IMR-90 (cell line): Measurements from ENCODE around the gene MPC2. TPM values are rescaled to one million over a fixed set of nuclear protein-coding genes. Genes with fewer than 3 reads are reported as not detected.

ENCODE experiments used
- ATAC-seq: fragments of 200-7000 bp; cut with Tn5 transposase; 2 replicates; pipeline ENCODE4 v1.9.1; 2020; ENCODE audit warnings: low read depth, mild to moderate bottlenecking, moderate library complexity
- BruUV-seq: library from RNA; stranded (reverse); fragments of 400-500 nt; replicated peaks from 2 replicates; lab custom pipeline; 2021; lab: Mats Ljungman, UMichigan
- CTCF ChIA-PET: fragments of 300-600 bp; formaldehyde crosslinking; extraction: SDS; loops from one replicate; lab custom pipeline; 2021; ENCODE audit warnings: antibody characterized with exemption; lab: Yijun Ruan, JAX
- POLR2A ChIA-PET: fragments of 300-600 bp; sonication (Branson Sonifier 250); formaldehyde crosslinking; loops from one replicate; lab custom pipeline; 2022; ENCODE audit warnings: antibody characterized with exemption; ENCODE audit not compliant: unreplicated experiment; lab: Charles Lee
- DNase-seq: peaks from one replicate; pipeline ENCODE4 v3.0.0; 2013
- H2AFZ ChIP-seq: replicated peaks from 2 replicates; pipeline ENCODE3; 2013; ENCODE audit warnings: low read length, mild to moderate bottlenecking; ENCODE audit not compliant: poor library complexity
- H2AK5ac ChIP-seq: 2 replicates; pipeline ENCODE4 v1.6.1; 2013; ENCODE audit warnings: low read depth, low read length, inconsistent platforms
- H2AK9ac ChIP-seq: replicated peaks from 2 replicates; pipeline ENCODE3; 2013; ENCODE audit warnings: mild to moderate bottlenecking, low read depth, low read length, moderate library complexity; ENCODE audit not compliant: poor library complexity
- H2BK120ac ChIP-seq: 2 replicates; pipeline ENCODE4 v1.6.1; 2013; ENCODE audit warnings: low read depth, low read length, inconsistent platforms
- H2BK15ac ChIP-seq: 3 replicates; pipeline ENCODE4 v1.6.1; 2013; ENCODE audit warnings: low read depth, low read length, inconsistent platforms
- H2BK20ac ChIP-seq: 2 replicates; pipeline ENCODE4 v1.6.1; 2013; ENCODE audit warnings: low read depth, mild to moderate bottlenecking, inconsistent platforms, low read length, moderate library complexity
- H2BK5ac ChIP-seq: 2 replicates; pipeline ENCODE4 v1.6.1; 2013; ENCODE audit warnings: mild to moderate bottlenecking, low read depth, low read length, inconsistent platforms; ENCODE audit not compliant: poor library complexity, severe bottlenecking
- H3K14ac ChIP-seq: replicated peaks from 2 replicates; pipeline ENCODE4 v1.6.1; 2013; ENCODE audit warnings: low read depth, low read length, inconsistent platforms
- H3K18ac ChIP-seq: 2 replicates; pipeline ENCODE4 v1.6.1; 2013; ENCODE audit warnings: low read depth, low read length, control low read depth
- H3K23ac ChIP-seq: 2 replicates; pipeline ENCODE4 v1.6.1; 2013; ENCODE audit warnings: low read depth, low read length, inconsistent platforms
- H3K27ac ChIP-seq: 2 replicates; pipeline ENCODE4 v1.5.1; 2013; ENCODE audit warnings: mild to moderate bottlenecking, control low read depth, low read length; ENCODE audit not compliant: insufficient read depth
- H3K27me3 ChIP-seq: 2 replicates; pipeline ENCODE4 v1.6.1; 2013; ENCODE audit warnings: low read length; ENCODE audit not compliant: control insufficient read depth, insufficient read depth
- H3K36me3 ChIP-seq: 2 replicates; pipeline ENCODE4 v1.6.1; 2013; ENCODE audit warnings: low read length, mixed read lengths; ENCODE audit not compliant: control insufficient read depth, insufficient read depth
- H3K4ac ChIP-seq: 2 replicates; pipeline ENCODE4 v1.6.1; 2013; ENCODE audit warnings: low read depth, low read length, inconsistent platforms
- H3K4me1 ChIP-seq: 2 replicates; pipeline ENCODE4 v1.6.1; 2013; ENCODE audit warnings: low read length, mixed read lengths; ENCODE audit not compliant: control insufficient read depth, insufficient read depth
- H3K4me2 ChIP-seq: 2 replicates; pipeline ENCODE4 v1.6.1; 2013; ENCODE audit warnings: low read depth, mild to moderate bottlenecking, control low read depth, low read length, moderate library complexity
- H3K4me3 ChIP-seq: 2 replicates; pipeline ENCODE4 v1.5.1; 2013; ENCODE audit warnings: low read depth, mild to moderate bottlenecking, control low read depth, low read length, moderate library complexity; ENCODE audit not compliant: insufficient read depth
- H3K56ac ChIP-seq: 2 replicates; pipeline ENCODE4 v1.6.1; 2013; ENCODE audit warnings: low read length, inconsistent platforms; ENCODE audit not compliant: insufficient read depth; ENCODE audit errors: extremely low read depth
- H3K79me1 ChIP-seq, 2 experiments: 2 replicates each; pipeline ENCODE4 v1.6.1; 2013; ENCODE audit warnings: low read length in 2 of 2, inconsistent platforms in 1 of 2, low read depth in 1 of 2
- H3K9ac ChIP-seq: 2 replicates; pipeline ENCODE4 v1.6.1; 2013; ENCODE audit warnings: low read depth, low read length, control low read depth
- H3K9me1 ChIP-seq: 2 replicates; pipeline ENCODE4 v1.6.1; 2013; ENCODE audit warnings: low read length, inconsistent platforms; ENCODE audit not compliant: insufficient read depth
- H3K9me3 ChIP-seq: 2 replicates; pipeline ENCODE4 v1.6.1; 2013; ENCODE audit warnings: low read length; ENCODE audit not compliant: control insufficient read depth, insufficient read depth
- H4K20me1 ChIP-seq: 2 replicates; pipeline ENCODE4 v1.6.1; 2013; ENCODE audit warnings: low read length, inconsistent platforms; ENCODE audit not compliant: insufficient read depth
- H4K5ac ChIP-seq: 2 replicates; pipeline ENCODE4 v1.6.1; 2013; ENCODE audit warnings: mild to moderate bottlenecking, low read depth, low read length, control low read depth
- H4K8ac ChIP-seq, 2 experiments: 2 replicates each; pipeline ENCODE4 v1.6.1; 2013; ENCODE audit warnings: low read depth in 2 of 2, low read length in 2 of 2, control low read depth in 1 of 2, inconsistent platforms in 1 of 2
- H4K91ac ChIP-seq: 2 replicates; pipeline ENCODE4 v1.6.1; 2013; ENCODE audit warnings: low read depth, low read length, inconsistent platforms; ENCODE audit not compliant: insufficient read depth
- BHLHE40 ChIP-seq: fragments of 150-350 bp; IDR thresholded peaks from 2 replicates; pipeline ENCODE4 v1.6.1; 2016; ENCODE audit warnings: mild to moderate bottlenecking, low read depth, low read length
- CEBPB ChIP-seq: IDR thresholded peaks from 2 replicates; pipeline ENCODE4 v1.6.1; 2012; ENCODE audit warnings: low read depth, low read length, improper control_type of control experiment
- CHD1 ChIP-seq: IDR thresholded peaks from 2 replicates; pipeline ENCODE4 v1.6.1; 2012; ENCODE audit warnings: low read depth, low read length, improper control_type of control experiment
- CTCF ChIP-seq: conservative IDR thresholded peaks from 2 replicates; pipeline ENCODE4 v1.5.1; 2012; ENCODE audit warnings: mild to moderate bottlenecking, low read depth, low read length, improper control_type of control experiment
- ELK1 ChIP-seq: fragments of 150-350 bp; IDR thresholded peaks from 2 replicates; pipeline ENCODE4 v1.6.1; 2016; ENCODE audit warnings: low read depth, mild to moderate bottlenecking, low read length, moderate library complexity, borderline replicate concordance
- FOS ChIP-seq: fragments of 150-350 bp; IDR thresholded peaks from 2 replicates; pipeline ENCODE4 v1.6.1; 2016; ENCODE audit warnings: low read depth, low read length
- MAFK ChIP-seq: IDR thresholded peaks from 2 replicates; pipeline ENCODE4 v1.6.1; 2012; ENCODE audit warnings: low read depth, low read length, improper control_type of control experiment
- MAZ ChIP-seq: IDR thresholded peaks from 2 replicates; pipeline ENCODE4 v1.6.1; 2012; ENCODE audit warnings: low read depth, mild to moderate bottlenecking, low read length, improper control_type of control experiment, moderate library complexity, borderline replicate concordance
- MXI1 ChIP-seq: IDR thresholded peaks from 2 replicates; pipeline ENCODE4 v1.6.1; 2012; ENCODE audit warnings: low read depth, mild to moderate bottlenecking, low read length, moderate library complexity, borderline replicate concordance
- NFE2L2 ChIP-seq: fragments of 150-350 bp; IDR thresholded peaks from 2 replicates; pipeline ENCODE4 v1.6.1; 2016; ENCODE audit warnings: low read depth, mild to moderate bottlenecking, low read length
- POLR2A ChIP-seq: IDR thresholded peaks from 2 replicates; pipeline ENCODE4 v1.6.1; 2012; ENCODE audit warnings: mild to moderate bottlenecking, low read depth, low read length
- RAD21 ChIP-seq: IDR thresholded peaks from 2 replicates; pipeline ENCODE4 v1.6.1; 2012; ENCODE audit warnings: low read length, improper control_type of control experiment
- RCOR1 ChIP-seq: IDR thresholded peaks from 2 replicates; pipeline ENCODE4 v1.6.1; 2012; ENCODE audit warnings: mild to moderate bottlenecking, low read length, improper control_type of control experiment; ENCODE audit not compliant: insufficient replicate concordance
- RFX5 ChIP-seq: IDR thresholded peaks from 2 replicates; pipeline ENCODE4 v1.8.0; 2012; ENCODE audit warnings: low read depth, mild to moderate bottlenecking, low read length, moderate library complexity
- SMC3 ChIP-seq: fragments of 150-350 bp; IDR thresholded peaks from 2 replicates; pipeline ENCODE4 v1.6.1; 2016; ENCODE audit warnings: low read depth, mild to moderate bottlenecking, antibody characterized with exemption, low read length, moderate library complexity
- USF2 ChIP-seq: fragments of 150-350 bp; IDR thresholded peaks from 2 replicates; pipeline ENCODE4 v1.6.1; 2017; ENCODE audit warnings: mild to moderate bottlenecking, antibody characterized with exemption, low read length, low read depth
- WGBS, 2 experiments: methylation state at CpG; one replicate each; pipeline versions ENCODE4 v1.1.5 to v1.1.7; 2013; ENCODE audit warnings: missing lambda C conversion rate in 2 of 2; ENCODE audit not compliant: insufficient read length in 1 of 2; ENCODE audit errors: extremely low coverage in 2 of 2; 5-methylcytosine and 5-hydroxymethylcytosine counted together
- dilution Hi-C: fragments of 300-500 bp; cut with HindIII; formaldehyde crosslinking; loops from one replicate; pipeline ENCODE4 v1.14.3; 2018; ENCODE audit warnings: low sequenced_read_pairs; ENCODE audit not compliant: unreplicated experiment
- in situ Hi-C: fragments of 300-500 bp; cut with MboI; formaldehyde crosslinking; loops from 3 replicates; pipeline ENCODE4 v1.14.3; 2019; ENCODE audit warnings: low sequenced_read_pairs, inconsistent platforms, mixed read lengths
- intact Hi-C: fragments of 100-400 bp; cut with micrococcal nuclease; formaldehyde crosslinking; loops from 2 replicates; pipeline ENCODE4 v1.10.0; 2022
- polyA plus RNA-seq, 3 experiments: library from polyadenylated mRNA; depleted of rRNA; stranded (reverse); fragments of >200 nt; gene quantifications; 2 replicates each; pipeline ENCODE4 v1.2.3, GENCODE V29; 2012; ENCODE audit warnings: low replicate concordance in 1 of 3
- total RNA-seq: library from RNA; depleted of rRNA; stranded (reverse); fragments of >200 nt; gene quantifications from 2 replicates; pipeline ENCODE4 v1.2.3, GENCODE V29; 2012

Gene MPC2
- total and polyA plus RNA-seq, 2 of the 4 experiments (the other 2 are of a cell fraction), result 35.0 to 42.9 TPM

GRCh38 chr1:167898578-167899222 lies 38.2 kb downstream of the MPC2 start:
- H2AFZ ChIP-seq, result no peak overlapping the region
- ATAC-seq (no peak), DNase-seq (no peak)
- intact Hi-C loops (no loop called here), dilution Hi-C loops (no loop called here), in situ Hi-C loops (no loop called here)
- 100% methylated on average over 4 of the region's 9 CpGs; no CpG with 5 or more reads in 1 of the 2 experiments for WGBS, 2 experiments
- no peak overlapping the region for H3K56ac ChIP-seq
- no peaks in the 10 kb centered on the region for H3K27me3 ChIP-seq
- H3K9me1 ChIP-seq, result peaks cover 5% of the 10 kb centered on the region
- H3K23ac ChIP-seq, result no peak overlapping the region
- POLR2A ChIA-PET, result no interaction called here
- no peak overlapping the region for H3K4me3 ChIP-seq
- no peak overlapping the region for H4K5ac ChIP-seq
- no peak overlapping the region for H3K4me2 ChIP-seq
- no peak overlapping the region for H2BK15ac ChIP-seq
- no peaks in the 10 kb centered on the region for H4K20me1 ChIP-seq
- no peak for TF ChIP-seq RAD21
- no peak for TF ChIP-seq MAFK
- TF ChIP-seq FOS, result no peak
- no peak for TF ChIP-seq RCOR1
- no peak for TF ChIP-seq SMC3
- no peak for TF ChIP-seq POLR2A
- TF ChIP-seq ELK1, result no peak
- no peak for TF ChIP-seq CEBPB
- no peak for TF ChIP-seq BHLHE40
- no peak for TF ChIP-seq MXI1
- no peak for TF ChIP-seq MAZ
- TF ChIP-seq USF2, result no peak
- no peak for TF ChIP-seq CHD1
- no peak for TF ChIP-seq NFE2L2
- TF ChIP-seq RFX5, result no peak
- TF ChIP-seq CTCF, result no peak
- H2BK20ac ChIP-seq, result no peak overlapping the region
- BruUV-seq, result no TSS peak
- no peak overlapping the region for H2BK5ac ChIP-seq
- no peak overlapping the region for H3K18ac ChIP-seq
- H3K79me1 ChIP-seq, result no peaks in the 10 kb centered on the region
- CTCF ChIA-PET, result no interaction called here
- no peak overlapping the region for H3K4ac ChIP-seq
- H2AK9ac ChIP-seq, result peak overlapping the region; percentile 56
- H2AK5ac ChIP-seq, result no peak overlapping the region
- H3K9me3 ChIP-seq, result no peaks in the 10 kb centered on the region
- H3K27ac ChIP-seq, result no peak overlapping the region
- no peaks in the 10 kb centered on the region for H3K36me3 ChIP-seq
- H2BK120ac ChIP-seq, result peak overlapping the region; percentile 40; the same call in 1 of the 2 replicates
- H4K91ac ChIP-seq, result no peak overlapping the region
- no peak overlapping the region for H3K14ac ChIP-seq
- H3K4me1 ChIP-seq, result peaks cover 4% of the 10 kb centered on the region
- no peak overlapping the region for H3K9ac ChIP-seq
- H4K8ac ChIP-seq, result no peak overlapping the region
